Activated T-cell treated with anti-CD3 and anti-CD28 coated beads for 1 hour (primary cell): ENCODE data around the gene PTTG1IP.

Experiments
- DNase-seq: peaks from one replicate; pipeline ENCODE4 v3.0.0-alpha.2; 2020; ENCODE audit warnings: low read depth

Gene PTTG1IP

DNA sequence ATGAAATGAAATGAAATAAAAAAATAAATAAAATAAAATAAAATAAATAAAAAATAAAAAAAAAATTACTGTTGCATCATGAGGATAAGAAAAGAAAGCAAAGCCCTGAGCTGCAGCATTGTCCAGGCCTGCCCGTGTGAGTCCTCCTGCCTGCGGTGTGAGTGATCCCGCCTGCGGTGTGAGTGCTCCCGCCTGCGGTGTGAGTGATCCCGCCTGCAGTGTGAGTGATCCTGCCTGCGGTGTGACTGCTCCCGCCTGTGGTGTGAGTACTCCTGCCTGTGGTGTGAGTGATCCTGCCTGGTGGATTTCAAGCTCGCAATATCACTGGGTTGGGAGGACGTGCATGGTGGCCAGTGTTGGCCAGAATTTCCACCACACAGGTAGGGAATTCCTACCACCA is 22.4 kb upstream of the PTTG1IP start:
- DNase-seq, result no peak

DNA sequence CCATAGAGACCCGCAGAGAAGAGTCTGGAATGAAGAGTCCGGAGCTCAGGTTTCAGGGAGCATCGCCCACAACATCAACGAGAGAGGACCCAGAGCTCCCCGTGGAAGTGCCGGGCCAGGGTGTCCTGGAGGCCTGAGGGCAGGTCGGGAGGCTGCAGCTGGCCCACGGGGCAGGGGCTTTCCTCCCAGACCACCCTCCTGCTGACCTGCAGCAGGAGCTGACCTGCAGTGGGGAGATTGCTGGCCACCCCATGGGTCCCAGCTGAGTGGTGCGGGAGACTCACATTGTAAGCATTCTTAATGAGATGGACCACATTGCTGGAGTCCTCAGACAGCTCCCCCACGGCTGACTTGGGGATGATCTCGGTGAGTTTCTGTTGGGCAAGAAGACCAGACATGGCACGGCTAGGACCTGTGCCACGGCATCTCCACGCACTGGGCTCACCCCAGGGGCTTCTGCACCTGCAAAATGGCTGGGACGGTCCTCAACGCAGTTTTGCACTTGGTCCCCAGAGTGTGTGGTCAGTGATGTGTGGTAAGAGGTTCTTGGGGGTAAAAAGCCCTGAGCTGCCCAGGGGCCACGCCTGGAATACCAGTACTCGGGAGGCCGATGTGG is 21.3 kb upstream of the PTTG1IP start:
- no peak for DNase-seq

DNA sequence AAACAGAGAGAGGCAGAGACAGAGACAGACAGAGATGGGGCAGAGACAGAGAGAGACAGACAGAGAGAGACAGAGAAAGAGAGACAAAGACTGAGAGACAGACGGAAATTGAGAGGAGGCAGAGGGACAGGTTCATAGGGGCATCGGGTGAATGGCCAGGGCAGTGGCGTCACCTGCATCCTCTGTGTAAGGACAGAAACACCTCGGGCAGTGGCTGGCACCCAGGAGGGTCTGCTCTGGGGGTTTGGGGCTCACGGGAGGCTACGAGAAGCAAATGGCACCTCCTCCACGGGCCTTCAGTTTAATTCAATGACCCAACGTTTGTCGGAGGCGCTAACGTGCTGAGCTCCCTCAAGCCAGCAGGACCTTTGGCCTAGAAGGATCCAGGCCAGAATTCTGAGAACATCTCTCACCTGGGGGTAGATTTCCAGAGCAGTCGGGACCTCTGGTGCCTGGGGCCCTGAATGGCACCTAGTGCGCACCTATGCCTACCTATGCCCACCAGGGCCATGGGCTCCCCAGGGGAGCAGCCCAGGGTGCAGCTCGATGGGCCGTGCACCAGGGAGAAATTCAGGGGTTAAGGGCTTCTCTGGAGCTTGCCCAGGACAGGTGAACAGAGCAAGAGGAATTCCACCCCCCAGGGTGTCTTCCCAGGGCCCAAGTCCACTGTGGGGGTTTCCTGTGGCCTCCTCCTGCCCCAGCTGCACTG is 20.6 kb upstream of the PTTG1IP start:
- DNase-seq, result no peak

DNA sequence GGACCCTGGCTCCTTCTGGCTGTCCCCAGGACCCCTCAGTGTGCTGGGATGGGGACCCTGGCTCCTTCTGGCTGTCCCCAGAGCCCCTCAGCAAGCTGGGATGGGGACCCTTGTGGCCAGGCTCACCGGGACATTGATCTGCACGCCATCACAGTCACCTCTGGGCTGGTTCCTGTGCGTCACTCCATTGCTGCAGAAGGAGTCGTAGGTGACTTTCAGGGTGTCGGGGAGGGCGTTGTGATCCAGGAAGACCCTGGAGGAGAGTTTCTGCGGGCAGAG is 19.7 kb upstream of the PTTG1IP start:
- DNase-seq, result no peak

DNA sequence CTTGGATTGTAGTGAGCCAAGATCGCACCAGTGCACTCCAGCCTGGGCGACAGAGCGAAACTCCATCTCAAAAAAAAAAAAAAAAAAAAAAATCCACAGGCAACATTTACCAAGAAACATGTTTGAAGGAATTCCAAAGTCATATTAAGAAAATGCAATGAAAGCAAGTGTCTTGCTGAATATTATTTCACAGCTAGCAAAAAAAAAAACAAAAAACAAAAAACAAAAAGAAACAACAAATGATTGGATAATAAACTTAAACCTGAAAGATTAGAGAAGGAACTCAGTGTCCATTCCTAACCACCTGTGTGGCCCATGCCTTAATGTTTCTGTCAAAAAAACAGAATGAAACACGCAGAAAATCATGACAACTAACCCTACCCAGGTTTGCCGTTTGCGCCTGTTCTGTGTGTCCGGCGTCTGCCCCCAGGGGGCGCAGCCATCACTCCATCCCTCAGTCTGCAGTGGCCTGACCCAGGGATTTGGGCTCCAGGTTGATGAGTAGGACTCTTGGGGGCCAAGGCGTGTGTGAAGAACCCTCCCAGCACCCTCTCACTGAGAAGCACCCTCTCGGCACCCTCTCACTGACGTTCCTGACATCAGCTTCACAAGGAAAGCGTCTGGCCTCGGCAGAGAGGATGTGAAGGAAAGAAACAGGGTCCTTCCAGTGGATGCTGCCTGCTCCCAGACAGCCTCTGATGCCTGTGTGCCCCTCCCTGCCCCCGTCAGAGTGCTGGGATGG is 19.2 kb upstream of the PTTG1IP start:
- DNase-seq, result peak; percentile 76

DNA sequence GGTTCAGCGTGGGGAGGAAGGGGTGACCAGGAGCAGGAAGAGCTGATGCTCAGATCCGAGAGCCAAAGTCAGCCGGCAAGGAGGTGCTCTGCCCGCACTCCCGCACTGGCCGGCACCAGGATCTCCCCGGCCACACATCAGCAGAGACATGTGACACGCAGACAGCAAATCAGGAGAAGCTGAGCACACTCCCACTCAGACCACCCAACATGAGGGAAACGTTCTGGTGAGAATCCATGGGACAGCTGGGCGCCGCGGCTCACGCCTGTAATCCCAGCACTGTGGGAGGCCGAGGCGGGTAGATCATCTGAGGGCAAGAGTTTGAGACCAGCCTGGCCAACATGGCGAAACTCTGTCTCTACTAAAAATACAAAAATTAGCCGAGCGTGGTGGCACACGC is 18.6 kb upstream of the PTTG1IP start:
- no peak for DNase-seq

DNA sequence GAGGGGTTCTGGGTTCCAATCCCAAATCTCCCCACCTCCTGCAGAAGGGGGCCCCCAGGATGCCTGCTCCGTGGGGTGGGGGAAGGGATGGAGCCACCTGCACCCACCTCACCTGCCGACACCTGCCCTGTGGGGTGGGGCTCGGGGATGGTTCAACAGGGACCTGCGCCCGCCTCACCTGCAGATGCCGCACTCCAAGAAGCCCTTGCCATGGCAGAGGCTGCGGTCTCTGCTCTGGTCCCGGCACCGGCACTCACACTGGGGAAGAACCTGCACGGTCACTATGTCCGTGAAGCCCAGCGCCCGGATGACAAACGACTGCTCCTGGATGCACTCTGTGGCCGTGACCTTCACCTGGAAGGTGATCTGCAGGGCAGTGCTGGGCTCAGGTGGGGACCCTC is 18.1 kb upstream of the PTTG1IP start:
- DNase-seq, result no peak

DNA sequence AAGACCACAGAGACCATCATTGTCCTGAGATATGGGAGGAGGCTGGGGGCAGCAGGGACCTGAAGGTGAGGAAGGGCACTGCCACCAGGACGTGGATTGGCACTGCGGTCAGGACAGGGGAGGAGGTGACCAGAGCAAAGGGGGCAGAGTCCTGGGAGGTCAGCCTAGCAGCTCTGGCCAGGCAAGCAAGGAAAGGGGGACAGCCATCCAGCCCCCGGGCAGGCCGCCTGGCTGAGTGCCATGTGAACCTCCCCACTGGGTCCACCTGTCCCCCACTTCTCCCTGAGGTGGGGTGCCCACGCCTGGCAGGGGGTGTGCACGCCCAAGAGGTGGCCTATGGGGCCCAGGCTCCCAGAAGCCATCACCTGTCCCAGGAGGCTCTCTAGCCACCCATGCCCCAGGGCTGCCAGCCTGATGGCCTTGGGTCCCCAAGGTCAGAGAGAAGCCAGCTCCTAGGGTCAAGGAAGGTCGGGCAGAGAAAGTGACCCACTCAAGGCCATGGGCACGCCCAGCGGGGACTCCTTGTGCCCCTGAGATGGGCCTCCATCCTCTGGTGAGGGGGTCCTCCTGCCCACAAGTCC is 17.6 kb upstream of the PTTG1IP start:
- DNase-seq, result no peak

DNA sequence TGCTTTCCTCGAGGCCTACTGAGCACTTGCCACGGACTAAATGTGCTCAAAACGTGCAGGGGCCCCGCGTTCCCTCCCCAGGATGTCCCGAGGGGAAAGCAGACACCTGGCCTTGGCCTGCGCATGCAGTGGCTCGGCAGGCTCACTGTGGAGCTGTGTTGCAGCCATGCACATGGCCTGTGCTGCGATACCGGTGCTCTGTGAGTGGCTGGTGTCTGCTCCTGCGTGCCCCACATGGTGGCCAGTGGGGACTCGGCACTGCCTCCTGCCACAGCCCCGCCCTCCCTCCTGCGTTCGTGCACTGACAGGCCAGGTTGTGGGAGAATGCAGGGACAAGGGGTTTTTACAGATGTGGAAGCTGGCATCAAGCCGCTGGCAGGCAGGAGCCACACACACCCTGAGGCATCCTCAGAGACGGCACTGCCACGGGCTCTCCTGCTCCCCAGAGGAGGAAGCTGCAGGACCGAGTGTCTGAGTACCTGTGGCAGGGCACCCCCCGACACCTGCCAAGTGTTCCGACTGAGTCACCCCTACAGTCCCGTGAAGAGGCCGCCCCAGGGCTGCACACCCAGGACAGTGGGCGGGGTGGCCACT is 16.9 kb upstream of the PTTG1IP start:
- DNase-seq, result no peak

DNA sequence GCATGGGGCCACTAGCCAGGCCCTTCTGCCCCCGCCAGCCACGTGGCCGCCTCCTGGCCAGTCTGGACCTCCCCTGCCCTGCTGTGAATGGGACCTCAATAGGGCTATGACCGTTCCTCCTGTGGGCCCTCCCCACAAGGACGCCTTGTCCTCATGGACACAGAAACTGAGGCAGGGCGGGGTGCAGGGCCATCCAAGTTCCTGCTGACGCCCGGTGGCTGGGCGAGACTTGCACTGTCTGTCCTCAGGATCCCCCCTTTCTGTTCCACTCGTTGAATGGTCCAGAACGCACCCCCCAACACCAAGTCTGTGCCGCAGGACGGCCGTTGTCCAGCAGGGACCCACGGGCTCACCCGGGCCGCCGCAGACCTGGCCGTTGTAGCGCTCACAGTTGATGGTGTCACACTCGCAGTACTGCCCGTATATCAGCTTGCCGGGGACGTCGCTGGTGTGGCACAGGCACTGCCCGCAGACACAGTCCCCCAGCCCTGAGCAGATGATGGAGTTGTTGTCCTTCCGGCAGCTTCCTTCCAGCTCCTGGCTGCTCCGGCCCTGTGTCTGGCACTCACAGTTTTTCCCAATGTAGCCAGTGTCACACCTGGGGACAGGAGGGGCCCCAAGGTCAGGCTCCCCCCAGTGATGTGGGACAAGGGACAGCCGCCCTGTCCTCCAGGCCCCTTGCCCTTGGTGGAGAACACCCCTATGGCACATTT is 16.3 kb upstream of the PTTG1IP start:
- no peak for DNase-seq

DNA sequence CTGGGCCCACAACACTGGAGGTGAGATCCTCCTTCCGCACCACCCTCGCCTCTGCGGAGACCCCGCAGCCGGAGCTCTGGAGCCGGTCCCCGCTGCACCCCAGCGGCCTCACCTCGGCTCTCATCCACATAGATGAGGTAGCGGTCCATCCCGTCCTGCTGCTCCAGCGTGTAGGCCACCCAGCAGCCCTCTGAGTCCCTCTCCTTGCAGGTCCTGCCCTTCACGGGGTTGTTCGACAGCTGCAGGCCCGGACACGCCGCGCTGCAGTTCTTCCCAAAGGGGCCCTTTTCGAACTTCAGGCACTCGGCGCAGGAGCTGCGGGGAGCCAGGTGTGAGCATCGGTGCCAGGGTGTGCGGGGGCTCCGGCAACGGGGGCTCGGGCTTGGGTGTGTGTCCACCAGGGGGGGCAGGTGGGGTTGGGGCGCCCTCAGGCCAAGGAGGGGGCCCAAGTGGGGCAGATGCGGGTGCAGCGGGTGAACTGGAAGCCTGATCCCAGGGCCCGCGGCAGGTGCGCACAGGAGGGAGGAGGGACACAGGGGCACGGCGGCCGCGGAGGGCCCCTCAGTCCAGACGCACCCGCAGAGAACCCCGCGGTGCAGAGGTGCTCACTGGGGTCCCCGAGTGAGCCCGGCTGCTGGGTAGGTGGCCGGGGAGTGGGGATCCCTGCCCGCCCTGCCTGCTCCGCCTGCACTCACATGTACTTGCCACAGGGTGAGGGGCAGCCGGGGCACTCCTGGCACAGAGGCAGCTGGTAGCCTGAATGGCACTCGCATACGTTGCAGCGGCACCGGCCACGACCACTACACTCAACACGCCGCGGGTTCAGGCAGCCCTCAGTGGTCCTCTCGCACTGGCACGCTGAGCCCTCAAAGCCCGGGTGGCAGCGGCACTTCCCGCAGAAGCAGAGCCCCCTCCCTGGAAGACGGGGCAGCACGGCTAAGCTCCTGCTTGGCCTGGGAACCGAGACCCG is 15.4 kb upstream of the PTTG1IP start:
- no peak for DNase-seq

DNA sequence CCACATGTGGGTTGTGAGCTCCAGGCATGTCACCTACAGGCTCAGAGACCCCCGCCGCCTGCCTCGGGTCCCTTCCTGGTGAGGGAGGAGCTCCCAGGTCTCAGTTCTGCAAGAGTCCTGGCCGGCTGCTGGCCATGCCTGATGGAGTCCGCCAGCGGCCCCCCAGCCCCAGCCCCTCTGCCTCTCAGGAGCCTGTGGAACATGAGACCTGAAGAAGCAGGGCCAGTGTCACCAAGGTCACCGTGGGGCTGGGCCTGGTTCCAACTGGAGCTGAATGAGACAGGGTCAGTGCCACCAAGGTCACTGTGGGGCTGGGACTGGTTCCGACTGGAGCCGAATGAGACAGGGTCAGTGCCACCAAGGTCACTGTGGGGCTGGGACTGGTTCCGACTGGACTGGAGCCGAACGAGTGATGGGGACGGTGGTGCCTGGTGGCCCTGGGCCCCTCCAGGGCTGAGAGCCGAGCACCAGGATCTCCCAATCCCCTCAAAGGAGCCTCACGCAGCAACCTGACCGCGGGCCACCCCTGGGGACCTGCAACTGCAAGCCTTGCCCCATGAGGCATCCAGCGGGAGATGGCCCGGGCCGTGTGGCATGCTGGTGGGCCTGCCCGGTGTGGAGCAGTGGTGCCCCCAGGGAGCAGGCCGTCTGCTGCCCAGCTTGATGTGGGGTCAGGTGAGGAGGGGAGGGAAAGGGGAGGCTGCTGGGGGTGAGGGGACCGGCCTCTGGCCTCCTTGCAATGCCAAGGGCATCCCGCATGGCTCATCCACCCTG is 14.5 kb upstream of the PTTG1IP start:
- no peak for DNase-seq

DNA sequence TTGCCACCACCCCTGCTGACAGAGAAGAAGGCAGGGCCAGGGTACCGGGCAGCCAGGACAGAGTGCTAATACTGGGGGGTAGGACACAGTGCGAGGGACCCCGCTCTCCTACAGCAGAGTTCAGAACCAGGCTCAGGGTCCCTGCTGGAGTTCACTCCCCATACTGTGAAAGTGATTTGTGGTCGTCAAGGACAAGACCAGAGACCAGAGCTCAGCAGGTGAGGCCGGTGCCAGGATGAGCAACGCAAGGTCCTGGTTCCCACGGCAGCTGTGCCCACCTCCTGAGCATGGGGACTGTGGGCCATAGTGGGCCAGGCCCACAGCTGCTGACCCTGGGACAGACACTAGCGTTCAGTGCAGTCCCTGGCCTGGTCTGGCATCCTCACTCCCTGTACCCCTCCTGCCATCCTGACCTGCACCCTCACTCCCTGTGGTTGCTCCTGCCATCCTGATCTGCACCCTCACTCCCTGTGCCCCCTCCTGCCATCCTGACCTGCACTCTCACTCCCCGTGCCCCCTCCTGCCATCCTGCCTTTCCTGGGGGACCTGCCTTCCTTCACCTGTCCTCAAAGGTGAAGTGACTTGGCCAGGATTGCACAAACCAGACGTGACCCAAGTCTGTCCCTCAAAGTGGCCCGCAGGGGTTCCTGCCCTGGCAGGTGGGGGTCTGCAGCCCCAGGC is 13.8 kb upstream of the PTTG1IP start:
- DNase-seq, result no peak

DNA sequence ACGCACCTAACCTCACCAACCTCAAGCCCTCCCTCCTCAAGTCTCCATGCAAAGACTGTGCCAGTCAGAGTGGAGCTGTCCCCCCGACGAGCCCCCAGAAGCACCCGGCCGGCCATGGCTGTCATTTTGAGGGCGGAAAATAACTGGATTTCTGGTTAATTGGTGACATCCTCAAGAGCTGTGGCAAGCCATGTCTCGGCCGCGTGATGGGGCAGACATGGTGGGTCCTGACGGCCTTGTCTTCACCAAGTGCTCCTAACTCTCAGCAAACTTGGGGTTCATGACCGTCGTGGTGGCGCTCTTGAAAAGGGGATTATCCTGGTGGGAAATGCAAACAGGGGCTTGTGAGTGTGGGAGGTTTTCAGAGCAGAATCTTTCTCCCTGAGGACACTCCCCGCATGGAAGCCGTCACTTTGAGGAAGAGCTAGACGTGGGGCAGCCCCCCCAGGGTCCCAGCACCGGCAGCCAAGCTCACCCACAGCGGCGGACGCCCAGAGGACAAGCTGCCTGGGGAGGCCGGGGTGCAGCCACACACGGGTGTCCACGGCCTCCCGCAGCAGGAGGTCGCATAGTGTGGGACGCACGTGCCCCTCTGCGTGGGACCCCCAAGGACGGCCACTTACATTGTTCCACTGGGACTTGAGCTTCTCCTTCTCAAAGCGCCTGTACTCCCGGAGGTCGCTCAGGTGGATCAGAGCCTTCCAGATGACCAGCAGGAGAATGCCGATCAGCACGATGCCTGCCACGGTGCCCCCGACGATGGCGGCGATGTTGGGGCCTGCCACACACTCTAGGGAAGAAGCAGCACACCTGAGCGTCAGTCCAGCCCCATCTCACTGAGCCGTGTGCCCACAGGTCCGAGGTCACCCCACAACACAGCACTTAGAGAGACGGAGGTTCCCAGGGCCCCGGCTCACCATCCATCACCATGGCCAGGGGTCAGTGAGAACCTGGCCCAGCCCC is 12.9 kb upstream of the PTTG1IP start:
- DNase-seq, result no peak

DNA sequence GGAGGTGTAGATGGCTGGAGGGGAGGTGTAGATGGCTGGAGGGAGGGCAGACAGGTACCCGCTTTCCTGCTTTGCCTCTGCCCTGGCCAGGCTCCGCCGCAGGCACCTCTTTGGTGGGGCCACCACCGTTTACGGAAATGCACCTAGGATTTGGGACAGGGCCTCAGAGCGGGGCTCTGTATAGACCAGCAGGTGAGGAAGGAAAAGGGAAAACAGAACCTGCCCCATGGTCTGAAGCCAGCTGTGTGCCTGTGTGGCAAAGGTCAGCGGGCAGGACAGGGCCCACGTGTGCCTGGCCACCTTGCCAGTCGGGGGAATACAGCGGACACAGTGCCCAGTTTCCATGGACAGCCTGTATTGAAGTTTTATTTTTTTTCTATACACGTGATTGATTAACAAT is 12.1 kb upstream of the PTTG1IP start:
- no peak for DNase-seq

DNA sequence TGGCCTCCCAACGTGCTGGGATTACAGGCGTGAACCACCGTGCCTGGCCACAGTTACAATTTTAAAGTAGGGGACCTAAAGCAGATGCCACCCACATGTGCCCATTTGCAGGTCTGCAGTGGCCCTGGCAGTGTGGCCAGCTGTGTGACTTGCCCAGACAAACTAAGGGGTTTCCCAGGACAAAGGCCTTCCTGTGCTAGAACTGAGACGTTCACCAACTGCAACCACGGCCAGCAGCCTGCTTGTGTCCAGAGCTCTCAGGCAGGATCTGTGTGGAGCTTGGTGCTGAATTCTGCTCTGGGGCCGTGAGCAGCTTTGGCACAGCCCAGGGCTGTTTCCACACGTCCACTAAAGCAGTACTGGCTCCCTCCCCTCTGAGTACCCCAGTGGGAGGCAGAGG is 10.6 kb upstream of the PTTG1IP start:
- no peak for DNase-seq

DNA sequence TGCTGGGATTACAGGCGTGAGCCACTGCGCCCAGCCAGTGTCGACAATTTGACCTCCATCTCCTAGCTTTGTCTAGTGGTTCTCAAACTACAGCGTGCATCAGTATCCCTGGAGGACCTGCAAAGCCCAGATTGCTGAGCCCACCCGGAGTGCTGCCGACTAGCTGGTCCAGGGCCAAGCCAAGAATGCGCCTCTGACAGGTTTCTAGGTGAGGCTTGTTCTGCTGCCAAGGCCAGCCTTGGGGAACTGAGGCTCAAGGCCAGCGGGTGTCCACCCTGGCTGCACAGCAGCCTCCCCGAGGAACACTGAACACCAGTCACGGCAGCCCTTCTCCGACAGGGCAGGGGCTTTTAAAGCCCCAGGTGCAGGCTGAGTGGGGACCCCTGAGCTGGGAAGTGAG is 9.8 kb upstream of the PTTG1IP start:
- DNase-seq, result no peak

DNA sequence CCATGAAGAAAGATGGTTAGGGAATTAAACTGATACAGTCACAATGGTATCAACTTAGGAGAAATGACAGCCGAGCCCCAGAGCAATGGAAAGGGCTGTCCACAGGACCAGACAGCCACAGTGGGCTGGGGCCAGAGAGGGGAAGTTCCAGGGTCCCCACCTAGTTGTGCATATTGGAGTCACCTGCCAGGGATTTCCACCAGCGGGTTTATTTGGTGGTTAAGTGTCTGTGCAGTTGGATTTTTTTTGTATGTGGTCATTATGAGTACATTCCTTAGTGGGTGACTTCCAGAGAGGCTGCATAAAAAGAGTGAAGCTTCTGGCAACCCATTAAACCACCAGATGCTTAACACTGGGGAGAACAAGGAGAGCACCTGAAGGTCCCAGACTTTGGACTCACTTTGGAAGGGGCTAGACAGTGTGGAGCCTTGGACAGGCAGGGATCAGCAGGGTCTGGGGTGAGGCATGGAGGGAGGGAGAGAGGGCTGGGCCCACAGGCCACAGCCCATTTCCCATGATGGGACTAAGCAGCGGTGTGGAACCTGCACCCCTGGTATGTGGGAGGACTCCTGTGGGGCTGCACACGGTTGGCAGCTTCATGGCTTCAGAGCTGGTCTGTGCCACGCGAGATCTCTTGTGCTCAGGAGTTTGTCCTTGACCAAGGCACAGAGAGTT is 7.8 kb upstream of the PTTG1IP start:
- no peak for DNase-seq
